Stimulated activated CD8-positive, alpha-beta memory T cell treated with anti-CD3 and anti-CD28 coated beads, Interleukin-15, amount 100 ng/mL, for 24 hours (primary cell): ENCODE results near the gene CEBPZOS.

ENCODE experiments used
- DNase-seq: peaks from one replicate; pipeline ENCODE4 v3.0.0-alpha.2; 2020; ENCODE audit warnings: low read depth

Gene CEBPZOS

DNA sequence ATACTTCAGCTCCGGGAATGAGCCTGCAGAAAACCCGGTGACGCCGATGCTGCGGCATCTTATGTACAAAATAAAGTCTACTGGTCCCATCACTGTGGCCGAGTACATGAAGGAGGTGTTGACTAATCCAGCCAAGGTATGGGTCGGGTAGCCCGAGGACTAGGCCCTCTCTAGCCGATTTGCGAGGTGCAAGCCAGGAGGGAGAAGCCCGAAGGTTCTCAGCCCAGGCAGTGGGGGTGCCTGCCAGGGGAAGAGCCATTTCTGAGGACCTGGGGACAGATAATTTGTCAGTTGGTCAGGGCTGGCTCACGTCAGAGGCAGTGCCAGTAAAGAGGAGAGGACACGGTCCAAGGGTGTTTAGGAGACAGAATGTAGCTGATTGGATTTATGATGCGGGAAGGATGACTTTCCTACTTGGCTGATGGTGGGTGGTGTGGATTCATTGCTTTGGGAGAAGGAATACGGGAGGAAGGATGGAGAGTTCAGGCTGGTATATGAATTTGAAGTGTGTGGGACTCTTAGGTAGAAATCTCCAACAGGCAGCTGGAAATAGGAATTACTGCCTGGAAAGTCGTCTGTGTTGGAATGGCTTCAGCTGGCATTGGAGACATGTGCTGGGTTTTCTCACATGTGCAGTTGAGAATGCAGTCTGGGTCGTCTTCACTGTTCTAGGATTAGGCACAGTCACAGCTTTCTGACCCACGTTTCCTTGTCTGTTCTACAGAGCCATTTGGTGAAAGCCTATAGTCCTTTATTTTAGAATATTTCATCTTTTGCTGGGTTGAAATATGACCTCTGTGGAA lies 36.0 kb downstream of the CEBPZOS start:
- no peak for DNase-seq

DNA sequence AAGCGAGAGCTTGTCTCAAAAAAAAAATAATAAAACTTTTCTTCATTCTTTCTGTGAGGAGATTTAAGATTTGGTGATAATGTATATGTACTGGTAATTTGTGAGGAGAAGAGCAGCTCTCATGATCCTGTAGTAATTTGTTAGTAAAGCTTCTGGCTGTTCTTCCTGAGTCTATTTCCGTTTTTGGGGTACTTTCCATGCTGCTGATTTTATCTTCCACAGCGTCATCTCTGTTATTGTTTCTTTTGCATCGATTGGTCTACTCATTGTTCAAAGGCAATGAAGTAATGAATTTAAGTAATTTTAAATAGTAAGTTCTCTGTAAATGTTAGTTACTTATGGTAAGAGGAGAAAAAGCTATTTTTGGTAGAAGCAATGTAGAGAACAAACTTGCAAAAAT lies 47.1 kb downstream of the CEBPZOS start:
- DNase-seq, result no peak

DNA sequence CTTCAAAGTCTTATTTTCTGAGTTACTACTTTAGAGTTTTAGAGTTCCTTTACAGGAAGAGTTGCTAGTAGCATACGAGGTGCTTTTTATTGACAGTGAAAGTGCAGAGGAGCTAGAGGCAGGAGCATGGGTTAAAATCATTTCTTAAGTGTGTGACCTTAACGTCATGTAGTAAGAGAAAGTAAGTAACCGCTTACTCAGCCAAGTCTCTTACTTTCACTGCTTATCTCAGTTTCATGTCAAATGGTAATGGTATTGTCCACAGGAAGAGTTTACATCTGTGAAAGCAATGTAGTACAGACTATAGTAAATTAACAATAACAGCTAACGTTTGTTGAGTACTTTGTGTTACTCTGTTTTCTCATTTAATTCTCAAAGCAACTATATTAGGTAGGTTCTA lies 47.7 kb downstream of the CEBPZOS start:
- no peak for DNase-seq

DNA sequence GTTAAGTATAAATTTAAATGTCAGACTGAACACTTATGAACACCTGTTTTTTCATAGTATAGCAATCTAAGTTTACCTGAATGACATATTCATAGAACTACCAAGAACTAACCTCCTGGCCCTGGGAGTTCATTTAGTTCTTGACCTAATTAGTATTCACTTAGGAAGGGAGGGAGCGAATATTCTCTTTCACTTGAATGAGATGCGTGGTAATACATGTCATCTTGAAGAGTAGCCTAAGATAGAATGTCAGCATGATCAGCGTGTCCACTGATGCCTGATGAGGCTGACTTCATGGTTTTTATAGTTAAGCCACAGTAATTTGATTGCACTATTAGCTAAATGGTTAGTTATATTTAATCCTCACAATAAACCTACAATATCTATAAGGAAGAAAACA lies 48.5 kb downstream of the CEBPZOS start:
- DNase-seq, result no peak

DNA sequence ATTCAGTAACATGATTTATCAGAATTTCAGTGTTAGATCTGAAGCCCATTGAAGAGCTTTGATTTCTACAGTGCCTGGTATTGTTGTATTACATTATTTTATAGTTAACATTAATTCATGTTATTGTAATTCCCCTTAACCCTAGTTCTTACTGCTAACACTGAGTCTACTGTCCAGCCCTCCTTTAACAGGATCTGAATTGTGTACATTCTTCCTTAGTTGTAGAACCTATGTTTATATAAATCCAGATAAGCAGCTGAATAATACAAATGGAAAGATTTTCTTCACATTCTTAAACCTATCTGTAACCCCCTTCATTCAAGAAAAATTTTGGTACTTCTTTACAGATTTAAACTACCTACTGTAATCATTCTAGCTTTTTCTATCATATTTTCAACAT lies 49.9 kb downstream of the CEBPZOS start:
- no peak for DNase-seq

DNA sequence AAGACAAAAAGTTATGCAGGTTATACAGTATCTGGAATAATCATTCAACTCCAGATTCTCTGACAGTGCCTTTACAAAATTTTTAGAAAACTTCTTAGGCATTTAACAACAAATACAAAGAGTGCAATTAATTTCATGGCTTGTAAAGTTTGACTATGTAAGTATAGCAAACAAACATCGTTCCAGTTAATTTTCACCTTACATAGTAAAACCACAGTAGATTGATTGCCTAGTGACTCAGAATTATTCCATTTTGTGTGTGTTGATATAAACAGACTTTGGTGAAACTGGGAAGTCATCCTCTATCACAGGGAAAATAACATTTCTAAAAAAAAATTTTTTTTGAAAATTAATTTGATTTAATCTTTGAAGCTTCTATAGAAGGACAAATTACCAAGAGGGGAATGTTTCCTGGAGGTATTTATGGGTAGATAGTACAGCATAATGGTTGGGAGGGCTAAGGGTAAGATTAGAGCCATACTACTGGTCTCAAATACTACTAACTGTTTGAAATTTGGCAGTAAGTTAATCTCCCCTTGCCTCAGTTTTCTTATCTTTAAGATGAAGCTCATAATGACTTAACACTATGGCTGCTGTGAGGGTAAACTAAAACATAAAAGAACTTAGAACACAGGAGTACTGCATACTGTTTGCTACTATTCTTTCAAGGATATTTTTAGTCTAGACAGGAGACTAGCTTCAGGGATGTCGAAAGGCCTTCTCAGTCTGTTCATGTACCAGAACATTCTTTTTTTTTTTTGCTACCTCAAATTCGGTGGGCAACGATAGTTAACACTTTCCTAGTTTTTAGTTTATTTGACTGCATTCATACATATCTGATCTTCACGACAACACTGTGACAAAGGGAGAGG lies 54.8 kb downstream of the CEBPZOS start:
- no peak for DNase-seq
